CD4-positive, CD25-positive, alpha-beta regulatory T cell (primary cell): Measurements from ENCODE around the gene FZD2. TPM values are rescaled to one million over a fixed set of nuclear protein-coding genes. Genes with fewer than 3 reads are reported as not detected.

Experiments used
- ATAC-seq, 2 donors: fragments of 150-1000 bp; cut with Tn5 transposase; one replicate each; pipeline ENCODE4 v1.10.0; 2021; ENCODE audit warnings: low read depth in 2 of 2, moderate number of reproducible peaks in 2 of 2, moderate library complexity in 1 of 2
- DNase-seq, 3 donors: peaks; one replicate each; pipeline versions ENCODE4 v3.0.0 to v3.0.0-alpha.2; 2012 to 2022; ENCODE audit warnings: mixed read lengths in 1 of 3
- H3K27ac ChIP-seq: one replicate; pipeline ENCODE4 v1.7.0; 2013; ENCODE audit warnings: mild to moderate bottlenecking, low read length; ENCODE audit not compliant: insufficient read depth, poor library complexity, severe bottlenecking
- H3K27me3 ChIP-seq: one replicate; pipeline ENCODE4 v1.7.0; 2013; ENCODE audit warnings: low read length; ENCODE audit not compliant: control insufficient read depth, insufficient read depth
- H3K36me3 ChIP-seq: one replicate; pipeline ENCODE4 v1.7.0; 2013; ENCODE audit warnings: mild to moderate bottlenecking, low read length, moderate library complexity; ENCODE audit not compliant: control insufficient read depth, insufficient read depth
- H3K4me1 ChIP-seq: 2 replicates; pipeline ENCODE4 v1.7.0; 2013; ENCODE audit warnings: mild to moderate bottlenecking, low read length; ENCODE audit not compliant: insufficient read depth, control insufficient read depth, poor library complexity, severe bottlenecking
- H3K4me3 ChIP-seq: one replicate; pipeline ENCODE4 v1.7.0; 2013; ENCODE audit warnings: low read depth, mild to moderate bottlenecking, low read length, moderate library complexity
- H3K9me3 ChIP-seq, 2 experiments: 1 replicate in 1 of 2; 2 replicates in 1 of 2; pipeline ENCODE4 v1.7.0; 2013; ENCODE audit warnings: low read length in 2 of 2, mild to moderate bottlenecking in 1 of 2, moderate library complexity in 1 of 2; ENCODE audit not compliant: control insufficient read depth in 2 of 2
- H3K27ac Mint-ChIP-seq, 3 donors: one replicate each; pipeline ENCODE4 v1.8.0; 2020 to 2022; ENCODE audit warnings: mild to moderate bottlenecking in 3 of 3, mixed read lengths in 3 of 3, moderate library complexity in 2 of 3
- H3K27me3 Mint-ChIP-seq: one replicate; pipeline ENCODE4 v1.8.0; 2022; ENCODE audit warnings: mild to moderate bottlenecking, mixed read lengths
- H3K36me3 Mint-ChIP-seq: one replicate; pipeline ENCODE4 v1.8.0; 2020; ENCODE audit warnings: mixed read lengths
- H3K4me1 Mint-ChIP-seq, 4 donors: one replicate each; pipeline ENCODE4 v1.8.0; 2020 to 2022; ENCODE audit warnings: mixed read lengths in 4 of 4, mild to moderate bottlenecking in 1 of 4
- H3K4me3 Mint-ChIP-seq, 4 donors: one replicate each; pipeline ENCODE4 v1.8.0; 2020 to 2022; ENCODE audit warnings: mild to moderate bottlenecking in 4 of 4, mixed read lengths in 4 of 4, moderate library complexity in 3 of 4
- H3K9me3 Mint-ChIP-seq, 7 donors: one replicate each; pipeline ENCODE4 v1.8.0; 2020 to 2022; ENCODE audit warnings: mixed read lengths in 7 of 7, mild to moderate bottlenecking in 3 of 7, moderate library complexity in 2 of 7
- polyA plus RNA-seq, 4 donors: library from polyadenylated mRNA; unstranded; fragments of 300-500 nt; fragmentation: Illumina TruSeq; gene quantifications; one replicate each; pipeline ENCODE4 v1.2.3, GENCODE V29; 2021
- total RNA-seq: library from RNA; stranded (reverse); gene quantifications from one replicate; pipeline ENCODE4 v1.2.3, GENCODE V29; 2022

FZD2 gene
- total and polyA plus RNA-seq, 5 donors from 2014 or later = not detected

GRCh38 chr17:44541884-44542581 lies 15.3 kb upstream of the FZD2 start:
- H3K27me3 ChIP-seq = peaks cover 5% of the 10 kb centered on the region
- no peaks in the 10 kb centered on the region for H3K4me1 ChIP-seq
- Mint-ChIP-seq H3K36me3 (no peaks in the 10 kb centered on the region), H3K4me1 (no peaks in the 10 kb centered on the region), H3K27me3 (peaks cover 38% of the 10 kb centered on the region), H3K4me3 (no peak overlapping the region), H3K9me3 (peaks cover 0 to 3% (median 0%) of the 10 kb centered on the region in 7 donors), H3K27ac (no peak overlapping the region)
- H3K36me3 ChIP-seq = no peaks in the 10 kb centered on the region
- DNase-seq (no peak), ATAC-seq (no peak)
- H3K4me3 ChIP-seq = no peak overlapping the region
- H3K9me3 ChIP-seq = no peaks in the 10 kb centered on the region
- H3K27ac ChIP-seq = no peak overlapping the region

GRCh38 chr17:44543213-44543904 lies 13.9 kb upstream of the FZD2 start:
- Mint-ChIP-seq H3K36me3 (no peaks in the 10 kb centered on the region), H3K9me3 (peaks cover 0 to 3% (median 0%) of the 10 kb centered on the region in 7 donors), H3K4me3 (no peak overlapping the region), H3K4me1 (no peaks in the 10 kb centered on the region), H3K27me3 (peaks cover 50% of the 10 kb centered on the region), H3K27ac (no peak overlapping the region)
- Histone ChIP-seq H3K27ac (no peak overlapping the region), H3K4me1 (no peaks in the 10 kb centered on the region), H3K27me3 (peaks cover 5% of the 10 kb centered on the region), H3K9me3 (no peaks in the 10 kb centered on the region), H3K4me3 (no peak overlapping the region), H3K36me3 (no peaks in the 10 kb centered on the region)
- DNase-seq = no peak
- ATAC-seq = no peak

GRCh38 chr17:44543905-44544523 lies 13.3 kb upstream of the FZD2 start:
- no peak overlapping the region for H3K27ac ChIP-seq
- H3K9me3 ChIP-seq = no peaks in the 10 kb centered on the region
- no peak for DNase-seq
- Mint-ChIP-seq H3K27ac (no peak overlapping the region), H3K27me3 (peaks cover 53% of the 10 kb centered on the region), H3K36me3 (no peaks in the 10 kb centered on the region), H3K9me3 (peaks cover 0 to 3% (median 0%) of the 10 kb centered on the region in 7 donors), H3K4me3 (no peak overlapping the region), H3K4me1 (no peaks in the 10 kb centered on the region)
- no peak overlapping the region for H3K4me3 ChIP-seq
- H3K36me3 ChIP-seq = no peaks in the 10 kb centered on the region
- no peaks in the 10 kb centered on the region for H3K4me1 ChIP-seq
- no peak for ATAC-seq
- H3K27me3 ChIP-seq = peaks cover 5% of the 10 kb centered on the region

GRCh38 chr17:44546671-44547606 lies 10.3 kb upstream of the FZD2 start:
- Histone ChIP-seq H3K4me3 (no peak overlapping the region), H3K9me3 (no peaks in the 10 kb centered on the region), H3K27me3 (peaks cover 2% of the 10 kb centered on the region), H3K36me3 (no peaks in the 10 kb centered on the region), H3K27ac (no peak overlapping the region), H3K4me1 (no peaks in the 10 kb centered on the region)
- H3K27me3 Mint-ChIP-seq = peaks cover 65% of the 10 kb centered on the region
- H3K4me1 Mint-ChIP-seq = no peaks in the 10 kb centered on the region
- no peak overlapping the region for H3K27ac Mint-ChIP-seq
- no peak overlapping the region for H3K4me3 Mint-ChIP-seq
- H3K36me3 Mint-ChIP-seq = no peaks in the 10 kb centered on the region
- ATAC-seq (no peak), DNase-seq (no peak)
- H3K9me3 Mint-ChIP-seq = peaks cover 0 to 3% (median 0%) of the 10 kb centered on the region in 7 donors

- ATAC-seq (no peak), DNase-seq (no peak)
- Mint-ChIP-seq H3K9me3 (peaks cover 0 to 3% (median 0%) of the 10 kb centered on the region in 7 donors), H3K36me3 (no peaks in the 10 kb centered on the region), H3K4me1 (no peaks in the 10 kb centered on the region), H3K27ac (no peak overlapping the region), H3K27me3 (peaks cover 70% of the 10 kb centered on the region), H3K4me3 (no peak overlapping the region)
- Histone ChIP-seq H3K4me3 (no peak overlapping the region), H3K4me1 (no peaks in the 10 kb centered on the region), H3K27ac (no peak overlapping the region), H3K36me3 (no peaks in the 10 kb centered on the region), H3K27me3 (peaks cover 2% of the 10 kb centered on the region), H3K9me3 (no peaks in the 10 kb centered on the region)
These were observed 9.5 kb upstream of the FZD2 start for GRCh38 chr17:44547625-44548267.

GRCh38 chr17:44548376-44549230 lies 8.7 kb upstream of the FZD2 start:
- Mint-ChIP-seq H3K27me3 (peaks cover 70% of the 10 kb centered on the region), H3K27ac (no peak overlapping the region), H3K4me1 (no peaks in the 10 kb centered on the region), H3K9me3 (peaks cover 0 to 3% (median 0%) of the 10 kb centered on the region in 7 donors), H3K36me3 (no peaks in the 10 kb centered on the region), H3K4me3 (no peak overlapping the region)
- no peak overlapping the region for H3K27ac ChIP-seq
- peaks cover 2% of the 10 kb centered on the region for H3K27me3 ChIP-seq
- H3K36me3 ChIP-seq = no peaks in the 10 kb centered on the region
- H3K4me3 ChIP-seq = no peak overlapping the region
- no peak for DNase-seq
- no peaks in the 10 kb centered on the region for H3K9me3 ChIP-seq
- no peak for ATAC-seq
- no peaks in the 10 kb centered on the region for H3K4me1 ChIP-seq
